PC-9 (cell line): ENCODE measurements around the gene TNFRSF1A.

ENCODE experiments used
- CTCF ChIP-seq: fragments of 200-600 bp; sonication (generic); conservative IDR thresholded peaks from 2 replicates; pipeline ENCODE4 v1.6.1; 2017; ENCODE audit warnings: mixed run types, antibody characterized with exemption, mild to moderate bottlenecking, moderate library complexity
- EZH2 ChIP-seq: fragments of 200-600 bp; sonication (generic); IDR thresholded peaks from 2 replicates; pipeline ENCODE4 v1.8.0; 2017; ENCODE audit warnings: antibody characterized with exemption, low read depth

- TF ChIP-seq CTCF (no peak), EZH2 (no peak)
These were observed 19.5 kb downstream of the TNFRSF1A start for GRCh38 chr12:6322352-6322751.
